Adipose tissue (tissue), 3 donors: ENCODE measurements around the gene KRTAP3-3. TPM values are rescaled to one million over a fixed set of nuclear protein-coding genes. Genes with fewer than 3 reads are reported as not detected.

Experiments used
- polyA plus RNA-seq, 3 donors: library from polyadenylated mRNA; stranded (reverse); fragments of 200-250 nt; gene quantifications; one replicate each; pipeline ENCODE4 v1.2.3, GENCODE V29; 2013
- donor health status: healthy with polysubstance abuse.
- donor health status: Bipolar disorder and iron deficiency.
- donor health status: healthy.

Gene KRTAP3-3
- polyA plus RNA-seq, 3 donors: not detected

Other genes with a start within 250 kb of the KRTAP3-3 start
- gene KRT25, start 238.8 kb downstream of the KRTAP3-3 start, polyA plus RNA-seq: not detected
- gene KRT26, start 222.0 kb downstream of the KRTAP3-3 start, polyA plus RNA-seq: not detected
- gene KRT27, start 211.6 kb downstream of the KRTAP3-3 start, polyA plus RNA-seq: 1 to 10 TPM in 1 of 3 donors, under 1 TPM in 1, not detected in 1; 0.15 to 2.9 TPM
- gene KRT28, start 194.2 kb downstream of the KRTAP3-3 start, polyA plus RNA-seq: not detected
- 10 to 100 TPM; 18.1 to 46.3 (median 35.0) TPM for gene KRT10, start 171.6 kb downstream of the KRTAP3-3 start, polyA plus RNA-seq
- gene KRT12, start 126.9 kb downstream of the KRTAP3-3 start, polyA plus RNA-seq: not detected
- 1 to 10 TPM in 1 of 3 donors, under 1 TPM in 2; 0.03 to 6.9 (median 0.22) TPM for gene KRT20, start 108.9 kb downstream of the KRTAP3-3 start, polyA plus RNA-seq
- 1 to 10 TPM in 1 of 3 donors, under 1 TPM in 2; 0.61 to 1.8 (median 0.89) TPM for gene KRT23, start 56.5 kb downstream of the KRTAP3-3 start, polyA plus RNA-seq
- under 1 TPM in 1 of 3 donors, not detected in 2; 0.06 TPM for gene KRT39, start 27.2 kb downstream of the KRTAP3-3 start, polyA plus RNA-seq
- under 1 TPM in 1 of 3 donors, not detected in 2; 0.15 TPM for gene KRT40, start 9.8 kb downstream of the KRTAP3-3 start, polyA plus RNA-seq
- gene KRTAP3-2, start 5.7 kb upstream of the KRTAP3-3 start, polyA plus RNA-seq: not detected
- gene KRTAP3-1, start 15.0 kb upstream of the KRTAP3-3 start, polyA plus RNA-seq: not detected
- gene KRTAP1-5, start 33.0 kb upstream of the KRTAP3-3 start, polyA plus RNA-seq: under 1 TPM in 1 of 3 donors, not detected in 2; 0.07 TPM
- not detected for gene KRTAP1-4, start 36.0 kb upstream of the KRTAP3-3 start, polyA plus RNA-seq
- not detected for gene KRTAP1-3, start 40.7 kb upstream of the KRTAP3-3 start, polyA plus RNA-seq
- not detected for gene KRTAP1-1, start 47.3 kb upstream of the KRTAP3-3 start, polyA plus RNA-seq
- not detected for gene KRTAP2-1, start 53.2 kb upstream of the KRTAP3-3 start, polyA plus RNA-seq
- not detected for gene KRTAP2-2, start 61.1 kb upstream of the KRTAP3-3 start, polyA plus RNA-seq
- gene KRTAP2-3, start 66.0 kb upstream of the KRTAP3-3 start, polyA plus RNA-seq: not detected
- not detected for gene KRTAP2-4, start 71.7 kb upstream of the KRTAP3-3 start, polyA plus RNA-seq
- not detected for gene KRTAP4-7, start 90.0 kb upstream of the KRTAP3-3 start, polyA plus RNA-seq
- not detected for gene KRTAP4-8, start 104.0 kb upstream of the KRTAP3-3 start, polyA plus RNA-seq
- not detected for gene KRTAP4-16, start 108.0 kb upstream of the KRTAP3-3 start, polyA plus RNA-seq
- not detected for gene KRTAP4-9, start 111.2 kb upstream of the KRTAP3-3 start, polyA plus RNA-seq
- gene KRTAP4-11, start 124.2 kb upstream of the KRTAP3-3 start, polyA plus RNA-seq: not detected
- gene KRTAP4-12, start 130.0 kb upstream of the KRTAP3-3 start, polyA plus RNA-seq: not detected
- gene KRTAP4-6, start 146.4 kb upstream of the KRTAP3-3 start, polyA plus RNA-seq: not detected
- gene KRTAP4-5, start 155.7 kb upstream of the KRTAP3-3 start, polyA plus RNA-seq: not detected
- not detected for gene KRTAP4-4, start 166.6 kb upstream of the KRTAP3-3 start, polyA plus RNA-seq
- gene KRTAP4-3, start 174.1 kb upstream of the KRTAP3-3 start, polyA plus RNA-seq: not detected
- not detected for gene KRTAP4-2, start 184.1 kb upstream of the KRTAP3-3 start, polyA plus RNA-seq
- not detected for gene KRTAP4-1, start 190.7 kb upstream of the KRTAP3-3 start, polyA plus RNA-seq
- not detected for gene KRTAP9-1, start 195.7 kb upstream of the KRTAP3-3 start, polyA plus RNA-seq
- not detected for gene KRTAP9-2, start 232.5 kb upstream of the KRTAP3-3 start, polyA plus RNA-seq
- not detected for gene KRTAP9-3, start 238.3 kb upstream of the KRTAP3-3 start, polyA plus RNA-seq
- not detected for gene KRTAP9-8, start 243.8 kb upstream of the KRTAP3-3 start, polyA plus RNA-seq